ENCODE measurements around the gene SCLY. TPM values are rescaled to one million over a fixed set of nuclear protein-coding genes. Genes with fewer than 3 reads are reported as not detected.

Gene SCLY
- total and polyA plus RNA-seq, 2 of the 8 experiments (the other 6 are each of a cell fraction or from before 2014, with no cell fraction given) = 79.0 to 79.5 TPM

- H2BK12ac ChIP-seq (ENCODE audit: low read depth, low read length) = no peak overlapping the region
- FAIRE-seq (no peak), DNase-seq (ENCODE audit: low read depth in 1 of 2, low spot score in 2 of 2) (no peak)
- ChIA-PET POLR2A (ENCODE audit: partially characterized antibody) (no interaction called here), CTCF (ENCODE audit: partially characterized antibody) (interaction anchor here (0.6 to 1.4 kb wide), 6 partner anchors 8 to 129 kb away, joined by 3 to 5 read pairs (median 3); no protein-coding TSS in a partner anchor)
- no peak overlapping the region for H2AK5ac ChIP-seq (ENCODE audit: low read depth, low read length)
- H3K18ac ChIP-seq (ENCODE audit: extremely low read depth, low read length) = no peak overlapping the region
- peaks cover 0 to 5% of the 10 kb centered on the region in 2 experiments for H4K20me1 ChIP-seq (replicated peaks in 1 of 2; ENCODE audit: control insufficient read depth in 1 of 2, insufficient read depth in 2 of 2, low read length in 2 of 2)
- H3K23me2 ChIP-seq (ENCODE audit: low read depth, low read length) = no peaks in the 10 kb centered on the region
- no peak overlapping the region for H4K91ac ChIP-seq (replicated peaks; ENCODE audit: insufficient read length, low read length)
- H3K27me3 ChIP-seq (replicated peaks in 1 of 4; ENCODE audit: control insufficient read depth in 3 of 4, extremely low read depth in 1 of 4, insufficient read depth in 3 of 4, low read length in 3 of 4) = no peaks in the 10 kb centered on the region
- H4K8ac ChIP-seq (ENCODE audit: extremely low read depth, insufficient read depth, low read length) = no peak overlapping the region
- H4K5ac ChIP-seq (ENCODE audit: insufficient read length, low read depth, low read length) = no peak overlapping the region
- H3K4ac ChIP-seq (replicated peaks; ENCODE audit: insufficient read length, low read depth, low read length) = no peak overlapping the region
- H3K9me3 ChIP-seq (ENCODE audit: insufficient read depth in 2 of 2, low read depth in 1 of 2, low read length in 1 of 2) = no peaks in the 10 kb centered on the region
- H2AFZ ChIP-seq (ENCODE audit: low read length) = no peak overlapping the region
- no peaks in the 10 kb centered on the region; a peak in 2 of 8 replicates for H3K36me3 ChIP-seq (ENCODE audit: control insufficient read depth in 2 of 4, insufficient read depth in 4 of 4, low read length in 3 of 4)
- no peak overlapping the region for H3K9ac ChIP-seq (replicated peaks in 1 of 4; ENCODE audit: extremely low read depth in 1 of 4, low read depth in 3 of 4, low read length in 3 of 4)
- no peak overlapping the region for H2BK15ac ChIP-seq (ENCODE audit: low read length)
- H3K4me2 ChIP-seq (ENCODE audit: insufficient read depth in 1 of 2, low read depth in 2 of 2, low read length in 2 of 2) = no peak overlapping the region
- WGBS, 2 experiments (ENCODE audit: extremely low coverage in 1 of 2, insufficient coverage in 1 of 2, insufficient read length in 1 of 2, insufficient replicate concordance in 2 of 2, low coverage in 1 of 2, low lambda C conversion rate in 2 of 2, missing lambda C conversion rate in 1 of 2) = 76% methylated on average over 4 of the region's 4 CpGs; no CpG with 5 or more reads in 1 of the 2 experiments
- no peaks in the 10 kb centered on the region for H3K4me1 ChIP-seq (replicated peaks in 1 of 4; ENCODE audit: control insufficient read depth in 3 of 4, insufficient read depth in 4 of 4, low read length in 3 of 4)
- H3K4me3 ChIP-seq (ENCODE audit: extremely low read depth in 1 of 4, insufficient read depth in 2 of 4, low read depth in 3 of 4, low read length in 4 of 4) = no peak overlapping the region
- H3K27ac ChIP-seq (ENCODE audit: low read depth, low read length) = no peak overlapping the region
- H2BK5ac ChIP-seq (ENCODE audit: low read depth, low read length) = no peak overlapping the region; the same call in 1 of the 2 replicates
- no peak overlapping the region for H2BK20ac ChIP-seq (ENCODE audit: low read length)
- peak; percentile 27 to 48 (median 45); a peak in 3 of 4 replicates for TF ChIP-seq CTCF (IDR thresholded peaks at IDR 0.05; ENCODE audit: control extremely low read depth in 1 of 3, insufficient read depth in 1 of 3, low read depth in 1 of 3, low read length in 3 of 3)
- TF ChIP-seq TEAD4 (IDR thresholded peaks at IDR 0.05; ENCODE audit: low read depth, low read length) = no peak
- peak; percentile 33 to 45; a peak in 3 of 4 replicates for TF ChIP-seq RAD21 (IDR thresholded peaks at IDR 0.05 in 1 of 2, conservative IDR thresholded peaks at IDR 0.05 in 1 of 2; ENCODE audit: low read depth in 2 of 2, low read length in 2 of 2)
- no peak for TF ChIP-seq NRF1 (IDR thresholded peaks at IDR 0.05; ENCODE audit: low read depth, low read length)
- no peaks in the 10 kb centered on the region for H3K79me2 ChIP-seq (ENCODE audit: control insufficient read depth in 1 of 2, insufficient read depth in 2 of 2, low read length in 2 of 2)
- no peak overlapping the region for H2BK120ac ChIP-seq (replicated peaks; ENCODE audit: low read depth, low read length)
- H3K14ac ChIP-seq (ENCODE audit: insufficient read length) = no peak overlapping the region
- H3K79me1 ChIP-seq (ENCODE audit: low read depth, low read length) = peaks cover 3% of the 10 kb centered on the region
- no peak overlapping the region for H3K56ac ChIP-seq (replicated peaks; ENCODE audit: insufficient read length, low read depth, low read length)
- no peak overlapping the region for H3K23ac ChIP-seq (ENCODE audit: insufficient read length)
Observed at GRCh38 chr2:238015705-238016104, 45.1 kb upstream of the SCLY start.
